ENCODE results near the gene GALNT9. TPM values are rescaled to one million over a fixed set of nuclear protein-coding genes. Genes with fewer than 3 reads are reported as not detected.
A peak's percentile ranks its signal among the peaks of the same experiment; 100 is the strongest.

The GALNT9 gene
- total RNA-seq, 1 experiment from 2014 or later: 0.44 TPM

- CTCF ChIA-PET: no interaction called here
- Histone ChIP-seq H4K20me1 (ENCODE audit: low read length) (no peaks in the 10 kb centered on the region), H2AFZ (ENCODE audit: low read length) (no peak overlapping the region), H3K9me2 (replicated peaks; ENCODE audit: low read length) (no peaks in the 10 kb centered on the region), H3F3A (ENCODE audit: low read length, unreplicated experiment) (no peaks in the 10 kb centered on the region), H3K79me2 (ENCODE audit: low read length) (no peaks in the 10 kb centered on the region), H3K27ac (ENCODE audit: low read length) (no peak overlapping the region), H3K4me3 (ENCODE audit: low read length) (no peak overlapping the region), H3K27me3 (ENCODE audit: low read length) (peaks cover 30% of the 10 kb centered on the region), H3K4me1 (ENCODE audit: insufficient read depth, low read length) (peaks cover 10% of the 10 kb centered on the region; the same call in 1 of the 2 replicates), H3K9me3 (ENCODE audit: low read length) (no peaks in the 10 kb centered on the region), H3K4me2 (ENCODE audit: low read length) (no peak overlapping the region), H3K36me3 (ENCODE audit: low read depth, low read length) (no peaks in the 10 kb centered on the region), H3K9ac (ENCODE audit: low read length) (no peak overlapping the region)
- ATAC-seq: no peak
- BruUV-seq (replicated peaks): no TSS peak
- TF ChIP-seq CTCF (conservative IDR thresholded peaks at IDR 0.05; ENCODE audit: low read depth, low read length) (no peak), EZH2 (IDR thresholded peaks at IDR 0.05; ENCODE audit: low read length, unreplicated experiment) (no peak), EZH2phosphoT487 (IDR thresholded peaks at IDR 0.05; ENCODE audit: borderline replicate concordance, low read length) (no peak)
- no peak for DNase-seq
- POLR2A ChIA-PET (ENCODE audit: unreplicated experiment): no interaction called here
- intact Hi-C loops (cut with micrococcal nuclease): no loop called here
Measured at GRCh38 chr12:132175496-132176384, 153.6 kb downstream of the GALNT9 start.

DNA sequence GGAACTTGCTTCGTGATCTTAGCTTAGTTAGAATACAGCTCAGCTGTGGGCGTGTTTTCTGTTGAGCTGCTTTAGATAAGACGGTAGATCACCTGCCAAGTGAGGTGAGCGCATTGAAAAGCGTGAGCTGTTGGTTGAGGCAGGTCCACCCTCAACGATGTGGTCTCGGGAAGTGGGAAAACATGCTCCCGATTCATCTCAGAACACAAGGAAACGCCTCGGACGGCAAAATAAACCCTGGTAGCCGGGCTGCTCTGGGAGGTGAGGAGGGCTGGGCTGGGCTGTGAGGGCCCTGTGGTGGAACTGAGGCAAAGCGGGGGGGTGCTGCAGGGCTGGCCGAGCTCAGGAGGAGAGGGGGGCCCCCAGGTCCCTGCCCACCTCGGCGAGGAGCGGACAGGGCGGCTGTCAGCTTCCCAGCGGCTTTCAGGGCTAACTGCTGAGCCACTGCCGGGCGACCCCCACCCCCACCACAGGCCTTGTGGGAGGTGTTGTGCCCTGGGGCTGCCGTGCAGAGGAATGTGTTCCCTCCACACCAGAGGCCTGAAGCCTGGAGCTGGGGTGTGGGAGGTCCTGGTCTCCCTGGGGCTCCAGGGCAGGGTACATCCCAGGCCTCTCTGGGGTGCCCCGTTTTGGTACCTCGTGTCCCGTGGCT lies 154.4 kb downstream of the GALNT9 start:
- intact Hi-C loops (cut with micrococcal nuclease): no loop called here
- no peaks in the 10 kb centered on the region for H4K20me1 ChIP-seq (ENCODE audit: low read length)
- ATAC-seq (no peak), DNase-seq (peak; percentile 24)
- no peaks in the 10 kb centered on the region for H3F3A ChIP-seq (ENCODE audit: low read length, unreplicated experiment)
- no peak overlapping the region for H2AFZ ChIP-seq (ENCODE audit: low read length)
- H3K4me2 ChIP-seq (ENCODE audit: low read length): peak overlapping the region; percentile 54
- no peak overlapping the region for H3K27ac ChIP-seq (ENCODE audit: low read length)
- H3K79me2 ChIP-seq (ENCODE audit: low read length): no peaks in the 10 kb centered on the region
- no peaks in the 10 kb centered on the region for H3K9me3 ChIP-seq (ENCODE audit: low read length)
- H3K9ac ChIP-seq (ENCODE audit: low read length): no peak overlapping the region
- no peak overlapping the region for H3K4me3 ChIP-seq (ENCODE audit: low read length)
- no peaks in the 10 kb centered on the region for H3K36me3 ChIP-seq (ENCODE audit: low read depth, low read length)
- no TSS peak for BruUV-seq (replicated peaks)
- TF ChIP-seq EZH2 (IDR thresholded peaks at IDR 0.05; ENCODE audit: low read length, unreplicated experiment): no peak
- TF ChIP-seq EZH2phosphoT487 (IDR thresholded peaks at IDR 0.05; ENCODE audit: borderline replicate concordance, low read length): no peak
- no peak for TF ChIP-seq CTCF (conservative IDR thresholded peaks at IDR 0.05; ENCODE audit: low read depth, low read length)
- H3K9me2 ChIP-seq (replicated peaks; ENCODE audit: low read length): no peaks in the 10 kb centered on the region
- H3K4me1 ChIP-seq (ENCODE audit: insufficient read depth, low read length): peaks cover 17% of the 10 kb centered on the region
- ChIA-PET POLR2A (ENCODE audit: unreplicated experiment) (no interaction called here), CTCF (no interaction called here)
- H3K27me3 ChIP-seq (ENCODE audit: low read length): peaks cover 30% of the 10 kb centered on the region
